Middle frontal gyrus (tissue), 1 donor: ENCODE results near the gene PAGE3.

ENCODE experiments used
- DNase-seq: peaks from one replicate; pipeline ENCODE4 v3.0.0-alpha.2; 2015; ENCODE audit warnings: low spot score; ENCODE audit errors: extremely low spot score

PAGE3 gene

GRCh38 chrX:55264816-55265215, at the start of gene PAGE3:
PAGE3 (minus strand) TSS chrX:55264916; CDS start chrX:55263903, 1,013 bp downstream.
- no peak for DNase-seq

GRCh38 chrX:55312655-55313054, 47.9 kb upstream of the PAGE3 start:
- DNase-seq = no peak

- DNase-seq = no peak
These were observed 26.2 kb upstream of the PAGE3 start for GRCh38 chrX:55290963-55291362.

- DNase-seq = no peak
These were observed 15.1 kb upstream of the PAGE3 start for GRCh38 chrX:55279832-55280231.

GRCh38 chrX:55260806-55261205, 3.9 kb downstream of the PAGE3 start:
- DNase-seq = no peak

GRCh38 chrX:55253528-55253927, 11.2 kb downstream of the PAGE3 start:
- no peak for DNase-seq

- no peak for DNase-seq
These were observed 23.9 kb downstream of the PAGE3 start for GRCh38 chrX:55240788-55241340.

GRCh38 chrX:55220119-55220794, 44.5 kb downstream of the PAGE3 start, which contains the start of gene PAGE5:
PAGE5 (plus strand) TSS chrX:55220346; CDS start chrX:55221383, 1,037 bp downstream.
- no peak for DNase-seq

- DNase-seq = no peak
These were observed 51.3 kb downstream of the PAGE3 start for GRCh38 chrX:55213381-55213780.

GRCh38 chrX:55210931-55211677, 53.6 kb downstream of the PAGE3 start:
- no peak for DNase-seq
